ENCODE data around the gene SLC4A9.

Gene SLC4A9

DNA sequence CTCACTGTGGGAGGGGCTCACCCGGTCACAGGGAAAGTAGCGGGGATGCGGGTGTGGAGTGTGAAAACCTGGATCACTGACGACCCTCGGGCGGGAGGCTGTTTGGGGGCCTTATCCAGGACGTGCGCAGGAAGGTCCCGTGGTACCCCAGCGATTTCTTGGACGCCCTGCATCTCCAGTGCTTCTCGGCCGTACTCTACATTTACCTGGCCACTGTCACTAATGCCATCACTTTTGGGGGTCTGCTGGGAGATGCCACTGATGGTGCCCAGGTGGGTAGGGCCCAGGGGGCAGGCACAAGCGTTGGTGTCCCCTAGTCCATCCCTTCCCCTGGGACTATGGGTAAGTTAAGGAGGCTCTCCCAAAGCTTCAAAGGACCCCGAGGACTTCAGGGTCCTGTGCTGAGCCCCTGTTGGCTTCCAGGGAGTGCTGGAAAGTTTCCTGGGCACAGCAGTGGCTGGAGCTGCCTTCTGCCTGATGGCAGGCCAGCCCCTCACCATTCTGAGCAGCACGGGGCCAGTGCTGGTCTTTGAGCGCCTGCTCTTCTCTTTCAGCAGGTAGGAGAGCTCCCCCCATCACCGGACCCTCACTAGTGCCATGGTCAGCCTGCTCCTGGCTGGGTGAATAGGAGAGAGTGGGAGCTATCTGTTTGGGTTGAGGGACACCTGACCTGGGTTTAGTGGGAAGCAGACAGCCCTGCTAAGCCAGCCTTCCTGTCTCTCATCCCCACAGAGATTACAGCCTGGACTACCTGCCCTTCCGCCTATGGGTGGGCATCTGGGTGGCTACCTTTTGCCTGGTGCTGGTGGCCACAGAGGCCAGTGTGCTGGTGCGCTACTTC lies 3.9 kb downstream of the SLC4A9 start:
- DNase-seq = no peak

DNA sequence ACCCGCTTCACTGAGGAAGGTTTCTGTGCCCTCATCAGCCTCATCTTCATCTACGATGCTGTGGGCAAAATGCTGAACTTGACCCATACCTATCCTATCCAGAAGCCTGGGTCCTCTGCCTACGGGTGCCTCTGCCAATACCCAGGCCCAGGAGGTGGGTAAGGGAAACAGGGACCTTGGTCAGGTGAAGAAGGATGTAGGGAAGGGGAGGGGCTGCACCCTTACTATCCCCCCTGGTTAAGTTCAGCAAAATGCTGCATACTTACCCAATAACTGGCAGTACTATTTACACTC lies 4.4 kb downstream of the SLC4A9 start:
- no peak for DNase-seq

DNA sequence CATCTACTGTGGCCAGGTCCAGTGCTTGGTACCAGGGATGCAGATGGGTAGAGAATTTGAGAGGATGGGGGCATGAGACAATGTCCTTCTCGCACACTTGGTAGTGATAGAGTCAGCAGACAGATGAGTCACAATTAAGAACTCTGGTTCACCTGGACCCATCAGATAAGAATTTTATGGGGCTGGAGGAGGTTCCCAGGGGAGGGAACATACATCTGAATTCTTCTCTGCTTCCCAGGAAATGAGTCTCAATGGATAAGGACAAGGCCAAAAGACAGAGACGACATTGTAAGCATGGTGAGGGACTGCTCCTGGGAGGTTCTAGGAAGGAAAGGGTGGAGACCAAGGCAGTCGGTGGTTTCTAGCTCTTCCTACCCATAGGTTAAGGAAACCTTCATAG lies 5.3 kb downstream of the SLC4A9 start:
- DNase-seq = no peak

DNA sequence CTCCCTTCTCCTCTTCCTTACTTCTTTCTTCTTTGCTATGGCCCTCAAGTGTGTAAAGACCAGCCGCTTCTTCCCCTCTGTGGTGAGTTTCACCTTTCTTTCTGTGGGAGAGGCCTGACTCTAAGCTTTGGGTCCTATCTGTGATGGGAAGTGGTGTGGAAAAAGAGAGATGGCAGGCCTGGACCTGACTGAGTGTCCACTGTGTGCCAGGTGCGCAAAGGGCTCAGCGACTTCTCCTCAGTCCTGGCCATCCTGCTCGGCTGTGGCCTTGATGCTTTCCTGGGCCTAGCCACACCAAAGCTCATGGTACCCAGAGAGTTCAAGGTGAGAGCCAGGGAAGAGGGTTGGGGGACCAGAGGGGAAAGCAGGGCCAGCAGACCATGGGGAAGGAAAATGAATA lies 5.9 kb downstream of the SLC4A9 start:
- DNase-seq = no peak

DNA sequence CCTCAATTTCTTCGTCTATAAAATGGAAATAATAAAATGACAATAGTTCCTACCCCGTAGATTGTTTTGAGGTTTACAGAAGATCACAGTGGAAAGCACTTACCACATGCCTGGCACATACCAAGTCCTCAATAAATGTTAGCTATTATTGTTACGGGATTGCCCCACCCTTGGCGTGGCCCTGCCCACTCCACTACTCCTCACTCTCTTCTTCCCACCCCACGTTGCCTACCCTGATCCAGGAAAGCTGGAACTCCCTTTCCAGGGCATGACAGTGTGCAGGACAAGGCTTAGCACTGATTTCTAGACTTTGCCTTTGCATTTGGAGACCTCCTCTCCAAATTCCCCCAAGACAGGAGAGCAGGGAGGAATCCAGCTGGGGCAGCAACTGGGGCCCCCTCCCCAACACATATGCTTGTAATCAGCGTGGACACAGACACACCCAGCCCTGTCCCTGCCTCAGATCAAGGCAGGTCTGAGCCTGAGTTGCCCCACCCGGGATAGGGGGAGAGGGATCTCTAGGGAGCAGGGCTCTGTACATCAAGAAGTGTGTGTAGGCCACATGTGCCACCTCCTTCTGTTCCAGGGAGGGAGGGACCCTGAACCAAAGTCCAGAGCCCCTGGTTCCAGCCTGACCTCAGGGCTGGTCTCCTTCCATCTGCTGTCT lies 6.7 kb downstream of the SLC4A9 start:
- DNase-seq = no peak

DNA sequence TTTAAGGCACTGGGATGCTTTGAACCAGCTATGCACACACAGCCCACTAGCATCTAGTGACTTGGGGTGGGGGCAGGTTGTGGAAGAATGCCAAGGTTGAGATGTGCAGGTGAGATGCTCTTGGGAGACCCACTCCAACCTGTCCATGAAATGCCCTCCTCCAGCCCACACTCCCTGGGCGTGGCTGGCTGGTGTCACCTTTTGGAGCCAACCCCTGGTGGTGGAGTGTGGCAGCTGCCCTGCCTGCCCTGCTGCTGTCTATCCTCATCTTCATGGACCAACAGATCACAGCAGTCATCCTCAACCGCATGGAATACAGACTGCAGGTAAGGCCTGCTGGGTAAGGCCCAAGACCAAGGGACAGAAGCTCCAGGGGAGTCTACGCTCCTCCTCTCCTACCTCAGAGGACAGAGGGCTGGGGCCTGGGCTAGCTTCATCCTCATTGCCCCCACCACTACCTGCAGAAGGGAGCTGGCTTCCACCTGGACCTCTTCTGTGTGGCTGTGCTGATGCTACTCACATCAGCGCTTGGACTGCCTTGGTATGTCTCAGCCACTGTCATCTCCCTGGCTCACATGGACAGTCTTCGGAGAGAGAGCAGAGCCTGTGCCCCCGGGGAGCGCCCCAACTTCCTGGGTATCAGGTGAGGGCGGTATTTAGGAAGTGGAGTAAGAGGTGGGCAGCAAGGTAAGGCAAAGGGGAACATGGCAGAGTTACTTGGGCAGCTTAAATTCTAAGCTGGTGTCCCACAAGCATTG lies 7.4 kb downstream of the SLC4A9 start:
- no peak for DNase-seq

DNA sequence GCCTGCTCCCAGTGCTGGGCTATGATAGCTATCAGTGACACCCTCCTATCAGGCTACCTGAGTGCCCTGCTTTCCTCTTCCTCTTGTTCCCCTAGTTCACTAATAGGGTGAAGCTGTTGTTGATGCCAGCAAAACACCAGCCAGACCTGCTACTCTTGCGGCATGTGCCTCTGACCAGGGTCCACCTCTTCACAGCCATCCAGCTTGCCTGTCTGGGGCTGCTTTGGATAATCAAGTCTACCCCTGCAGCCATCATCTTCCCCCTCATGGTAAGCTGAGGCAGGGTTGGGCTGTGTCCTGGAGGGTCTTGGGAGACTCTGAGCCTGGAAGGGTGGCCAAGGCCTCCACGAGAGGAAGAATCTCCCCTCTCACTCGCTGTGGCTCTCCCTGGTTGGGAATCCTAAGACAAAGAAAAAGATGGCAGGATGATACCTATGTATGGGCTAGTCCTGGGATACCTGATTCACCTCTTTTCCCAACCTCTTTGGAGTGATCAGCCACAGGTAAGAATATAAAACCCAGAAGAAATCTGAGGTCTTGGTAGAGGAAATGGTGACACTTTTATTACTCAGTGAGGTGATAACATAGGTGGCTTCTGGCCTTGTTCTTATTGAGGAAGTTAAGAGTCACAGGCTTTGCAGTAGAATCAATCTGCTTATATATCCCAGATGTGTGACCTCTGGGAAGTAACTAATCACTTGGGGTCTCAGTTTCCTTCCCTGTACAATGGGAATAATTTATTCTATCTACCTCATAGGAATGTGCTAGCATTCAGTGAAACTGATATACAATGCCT lies 11.6 kb downstream of the SLC4A9 start:
- DNase-seq = no peak

DNA sequence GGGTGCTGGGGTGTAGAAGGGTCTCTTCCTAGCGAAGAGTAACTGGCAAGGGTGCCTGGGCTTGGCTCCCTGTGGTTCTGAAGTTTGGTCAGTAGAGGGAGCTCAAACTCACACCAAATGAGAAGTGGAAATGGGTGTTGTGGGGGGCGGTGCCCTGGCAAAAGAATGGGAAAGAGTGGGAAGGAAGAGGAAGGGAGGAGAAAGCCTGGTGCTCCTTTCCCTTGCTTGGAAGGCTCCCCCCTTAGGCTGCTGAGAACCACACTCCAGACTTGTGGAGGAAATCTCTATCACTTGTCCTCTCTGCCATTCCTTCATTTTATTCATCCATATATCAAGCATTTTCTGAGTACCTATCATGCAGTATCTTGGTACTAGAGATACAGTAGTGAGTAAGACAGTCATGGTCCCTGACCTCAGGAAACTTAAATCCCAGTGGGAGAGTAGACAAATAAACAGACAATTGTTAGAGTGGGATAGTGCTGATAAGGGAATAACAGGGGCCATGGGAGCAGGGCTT lies 13.0 kb downstream of the SLC4A9 start:
- DNase-seq = peak; percentile 80

DNA sequence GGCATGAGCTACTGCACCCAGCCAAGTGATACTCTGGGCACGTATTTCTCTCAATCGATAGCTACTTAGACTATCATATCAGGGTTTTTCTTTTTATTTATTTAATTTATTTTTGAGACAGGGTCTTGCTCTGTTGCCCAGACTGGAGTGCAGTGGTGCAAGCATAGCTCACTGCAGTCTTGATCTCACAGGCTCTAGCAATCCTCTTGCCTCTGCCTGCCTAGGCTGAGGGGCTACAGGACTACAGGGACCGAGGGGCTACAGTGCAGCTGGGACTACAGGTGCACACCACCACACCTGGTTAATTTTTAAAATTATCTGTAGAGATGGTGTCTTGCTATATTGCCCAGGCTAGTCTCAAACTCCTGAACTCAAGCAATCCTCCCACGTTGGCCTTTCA lies 21.4 kb downstream of the SLC4A9 start:
- DNase-seq = no peak

DNA sequence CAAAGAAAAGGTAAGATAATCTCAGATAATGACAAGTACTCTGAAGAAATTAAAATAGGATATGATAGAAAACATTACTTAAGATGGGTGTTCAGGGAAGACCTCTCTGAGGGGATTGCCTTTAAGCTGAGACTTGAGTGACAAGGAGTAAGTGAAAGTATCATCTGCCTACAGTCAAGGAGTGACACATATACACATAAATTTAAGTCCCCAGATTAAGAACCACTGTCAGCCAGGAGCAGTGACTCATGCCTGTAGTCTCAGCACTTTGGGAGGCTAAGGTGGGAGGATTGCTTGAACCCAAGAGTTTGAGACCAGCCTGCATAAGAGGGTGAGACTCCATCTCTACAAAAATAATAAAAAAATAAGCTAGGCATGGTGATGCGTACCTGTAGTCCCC lies 22.0 kb downstream of the SLC4A9 start:
- DNase-seq = peak; percentile 15

DNA sequence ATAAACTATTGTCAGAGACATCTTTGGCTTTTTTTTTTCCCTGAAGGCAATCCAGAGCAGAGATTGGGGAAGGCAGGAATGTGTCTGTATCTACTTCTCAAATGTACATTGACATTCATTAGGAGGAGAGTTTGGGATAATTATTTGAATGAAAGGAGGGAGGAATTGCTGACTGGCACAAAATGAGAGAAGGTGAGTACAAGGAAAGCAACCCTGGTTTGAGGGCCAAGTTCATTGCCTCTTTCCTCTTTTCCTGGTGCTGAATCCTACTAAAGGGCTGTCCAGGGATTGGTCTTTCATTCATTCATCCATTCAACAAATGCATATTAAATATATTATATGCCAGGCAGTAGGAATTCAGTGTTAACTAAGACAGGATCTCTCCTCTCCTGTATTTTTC lies 22.9 kb downstream of the SLC4A9 start:
- DNase-seq = no peak

DNA sequence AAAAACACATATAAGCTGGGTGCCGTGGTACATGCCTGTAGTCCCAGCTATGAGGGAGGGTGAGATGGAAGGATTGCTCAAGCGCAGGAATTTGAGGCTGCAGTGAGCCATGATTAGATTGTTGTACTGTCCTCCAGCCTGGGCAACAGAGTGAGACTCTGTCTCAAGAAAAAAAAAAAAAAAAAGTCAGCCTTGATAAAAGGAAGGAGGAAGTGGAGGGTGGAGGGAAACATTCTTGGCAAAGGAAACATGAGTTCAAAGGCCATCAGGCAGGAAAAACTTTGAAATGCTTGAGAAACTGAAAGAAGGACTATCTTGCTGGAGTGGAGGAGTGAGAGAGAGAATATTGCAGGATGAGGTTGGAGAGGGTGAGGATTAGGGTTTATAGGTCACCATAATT lies 23.3 kb downstream of the SLC4A9 start:
- no peak for DNase-seq

DNA sequence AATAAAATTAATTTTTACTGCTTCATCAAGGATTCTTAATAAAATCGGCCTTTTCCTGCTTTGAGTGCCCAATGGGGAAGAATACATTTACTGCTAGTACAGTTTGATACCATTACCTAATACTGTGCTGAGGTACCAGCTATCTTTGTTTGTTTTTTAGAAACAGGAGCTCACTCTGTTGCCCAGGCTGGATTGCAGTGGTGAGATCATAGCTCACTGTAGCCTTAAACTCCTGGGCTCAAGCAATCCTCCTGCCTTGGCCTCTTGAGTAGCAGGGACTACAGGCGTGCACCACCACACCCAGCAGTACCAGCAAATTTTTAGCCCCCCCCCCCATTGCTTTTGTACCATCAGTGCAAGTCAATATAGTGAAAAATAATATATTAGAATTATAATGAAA lies 28.1 kb downstream of the SLC4A9 start:
- no peak for DNase-seq

DNA sequence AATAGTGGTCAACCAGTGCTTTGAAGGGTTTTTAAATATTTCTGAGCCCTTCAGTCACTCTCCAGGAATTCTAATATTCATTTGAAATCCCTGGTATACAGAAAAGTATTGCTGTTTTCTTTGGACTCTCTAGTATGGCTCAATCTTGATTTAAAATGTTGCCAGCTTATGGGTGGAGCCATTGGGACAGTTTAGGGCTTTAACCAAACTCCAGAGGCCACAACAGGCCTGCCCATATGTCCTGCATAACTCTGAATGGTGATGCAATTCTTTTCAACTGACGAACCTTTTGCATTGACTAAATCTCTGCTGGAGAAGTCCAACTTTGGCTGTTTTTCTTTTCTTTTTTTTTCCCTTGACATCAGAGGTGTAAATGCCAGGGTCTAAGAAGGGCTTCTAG lies 31.3 kb downstream of the SLC4A9 start:
- DNase-seq = no peak

DNA sequence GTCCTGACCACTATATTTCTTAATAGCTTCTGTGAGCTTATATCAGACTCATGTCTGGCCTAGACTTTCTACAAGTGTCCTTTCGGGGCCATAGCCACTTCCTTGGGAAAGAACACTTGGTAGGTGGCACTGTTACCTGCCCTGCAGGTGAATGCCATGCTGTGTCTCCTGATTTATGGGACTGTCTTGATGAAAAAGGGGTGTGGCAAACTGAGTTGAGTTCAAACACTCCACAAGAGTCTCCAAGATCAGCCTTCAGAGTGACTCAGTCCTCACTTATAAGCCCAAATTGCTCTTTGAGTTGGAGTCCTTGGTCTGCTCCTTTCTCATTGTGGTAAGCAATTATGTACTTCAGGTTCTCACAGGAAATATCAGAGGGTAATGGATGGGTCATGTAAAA lies 31.7 kb downstream of the SLC4A9 start:
- no peak for DNase-seq

DNA sequence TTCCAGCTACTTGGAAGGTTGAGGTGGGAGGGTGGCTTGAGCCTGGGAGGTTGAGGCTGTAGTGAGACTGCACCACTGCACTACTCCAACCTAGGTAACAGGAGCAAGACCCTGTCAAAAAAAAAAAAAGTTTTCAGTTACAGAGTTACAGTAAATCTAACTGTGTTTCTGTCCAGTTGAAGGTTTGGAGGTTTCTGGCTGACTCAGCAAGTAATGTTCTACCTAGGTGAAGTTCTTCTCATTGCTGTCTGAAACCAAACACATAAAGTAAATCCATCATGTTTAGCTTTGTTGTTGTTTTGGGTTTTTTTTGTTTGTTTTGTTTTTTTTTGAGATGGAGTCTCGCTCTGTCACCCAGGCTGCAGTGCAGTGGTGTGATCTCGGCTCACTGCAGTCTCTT lies 33.7 kb downstream of the SLC4A9 start:
- DNase-seq = no peak

DNA sequence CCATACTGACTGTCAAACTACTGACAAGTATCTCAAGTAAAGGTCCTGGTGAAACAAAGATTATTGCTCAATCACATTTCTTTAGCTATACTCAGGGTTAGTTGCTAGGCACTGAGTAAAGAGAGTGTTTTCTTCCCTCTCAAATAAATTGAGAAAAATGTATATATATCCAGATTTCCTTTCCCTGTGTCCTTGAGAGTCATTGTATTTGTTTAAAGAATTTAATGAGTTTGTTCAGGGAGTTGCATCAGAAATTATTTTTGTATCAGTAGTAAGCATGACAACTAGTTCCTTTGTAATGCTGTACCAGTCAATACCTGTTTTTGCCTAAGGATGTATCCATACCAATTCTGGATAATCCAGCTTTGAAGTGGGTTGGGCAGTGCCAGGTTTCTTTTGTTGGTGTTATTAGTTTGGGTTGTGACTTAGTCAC lies 38.4 kb downstream of the SLC4A9 start:
- no peak for DNase-seq

DNA sequence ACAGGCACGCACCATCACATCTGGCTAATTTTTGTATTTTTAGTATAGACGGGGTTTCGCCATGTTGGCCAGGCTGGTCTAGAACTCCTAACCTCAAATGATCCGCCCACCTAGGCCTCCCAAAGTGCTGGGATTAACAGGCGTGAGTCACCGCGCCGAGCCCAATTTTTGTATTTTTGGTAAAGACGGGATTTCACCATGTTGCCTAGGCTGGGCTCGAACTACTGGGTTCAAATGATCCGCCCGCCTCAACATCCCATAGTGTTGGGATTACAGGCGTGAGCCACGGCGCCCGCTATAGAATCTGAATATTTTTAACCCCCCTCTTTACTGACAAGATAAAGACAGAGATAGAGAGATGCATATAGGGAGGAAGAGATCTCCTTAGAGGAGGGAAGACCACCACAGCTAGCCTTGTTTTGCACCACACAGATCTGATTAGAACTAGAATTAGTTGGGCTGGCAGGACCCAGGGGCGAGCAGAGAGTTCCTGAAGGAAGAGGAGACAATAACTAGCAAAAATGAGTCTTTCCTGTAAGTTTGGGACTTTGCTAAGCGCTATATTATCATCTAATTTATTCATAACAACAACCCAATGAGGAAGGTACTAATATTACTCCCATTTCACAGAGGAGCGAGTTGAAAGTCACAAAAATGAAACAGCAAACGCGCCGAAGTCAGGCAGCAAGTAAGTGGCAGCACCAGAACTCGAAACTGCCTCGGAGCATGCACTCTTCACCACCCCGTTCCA lies 40.2 kb downstream of the SLC4A9 start:
- DNase-seq = peak; percentile 38

DNA sequence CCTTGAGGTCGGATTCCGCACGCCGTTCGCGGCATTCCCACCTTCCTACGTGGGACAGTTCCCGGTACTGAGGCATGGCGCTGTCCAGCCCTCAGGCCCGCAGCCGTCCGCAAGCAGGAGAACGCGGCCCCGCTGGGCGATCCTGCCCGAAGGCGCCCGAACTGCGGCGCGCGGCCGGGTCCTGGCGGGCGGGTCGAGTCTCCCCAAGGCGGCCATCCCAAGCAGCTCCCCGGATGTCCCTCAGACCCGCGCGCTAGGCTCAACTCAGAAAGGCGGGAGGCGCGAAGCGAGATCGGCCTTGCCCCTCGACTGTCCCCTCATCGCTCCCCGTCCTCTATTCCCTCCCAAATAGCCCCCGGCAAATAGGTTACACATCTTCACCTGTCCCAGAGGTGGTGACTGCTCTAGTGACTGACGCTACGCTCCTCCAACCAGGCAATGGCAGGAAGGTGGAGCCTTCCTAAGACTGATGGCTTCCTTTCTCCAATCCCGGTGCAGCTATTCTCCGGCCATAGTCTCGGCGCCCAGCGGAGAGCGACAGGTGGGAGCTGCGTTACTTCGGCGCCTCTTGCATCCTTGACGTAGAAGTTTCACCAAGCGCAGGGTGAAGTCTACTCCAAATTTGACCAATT lies 40.9 kb downstream of the SLC4A9 start:
- DNase-seq = peak; percentile 94

DNA sequence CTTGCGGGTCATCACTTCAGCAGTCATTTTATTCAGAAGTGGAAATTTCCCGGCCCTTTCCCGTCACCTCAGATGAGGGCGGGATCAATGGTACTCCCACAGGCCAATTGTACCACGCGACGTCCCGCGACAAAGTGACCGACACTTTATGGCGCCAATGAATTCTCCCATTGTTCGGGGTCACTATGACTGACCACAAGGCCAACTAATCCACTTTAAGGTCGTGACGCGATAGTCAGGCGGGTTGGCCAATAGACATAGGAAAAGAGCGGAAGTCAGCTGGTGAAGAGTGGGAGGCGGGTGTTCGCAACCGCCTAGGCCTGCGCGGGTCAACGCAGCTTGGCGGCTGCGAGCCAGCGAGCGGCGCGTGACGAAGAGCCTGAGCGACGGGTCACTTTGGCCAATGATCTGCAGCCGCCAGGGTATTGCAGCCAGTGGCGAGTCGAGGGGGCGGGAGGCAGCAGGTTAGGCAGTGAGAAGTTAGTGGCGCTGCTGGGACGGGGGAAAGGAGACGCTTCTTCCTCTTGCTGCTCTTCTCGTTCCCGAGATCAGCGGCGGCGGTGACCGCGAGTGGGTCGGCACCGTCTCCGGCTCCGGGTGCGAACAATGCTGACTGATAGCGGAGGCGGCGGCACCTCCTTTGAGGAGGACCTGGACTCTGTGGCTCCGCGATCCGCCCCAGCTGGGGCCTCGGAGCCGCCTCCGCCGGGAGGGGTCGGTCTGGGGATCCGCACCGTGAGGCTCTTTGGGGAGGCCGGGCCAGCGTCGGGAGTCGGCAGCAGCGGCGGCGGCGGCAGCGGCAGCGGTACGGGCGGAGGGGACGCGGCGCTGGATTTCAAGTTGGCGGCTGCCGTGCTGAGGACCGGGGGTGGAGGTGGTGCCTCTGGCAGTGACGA lies 41.6 kb downstream of the SLC4A9 start, which contains the start of gene ANKHD1:
ANKHD1 (plus strand) TSS at position 472 of the 896 bp plus-strand sequence; CDS start at position 607, 135 bp downstream.
- DNase-seq = peak; percentile 100

Measured in NCI-H82 (cell line).